H9 (cell line): ENCODE results near the gene TUBG1. TPM values are rescaled to one million over a fixed set of nuclear protein-coding genes. Genes with fewer than 3 reads are reported as not detected.

Experiments used
- DNase-seq: peaks from one replicate; pipeline ENCODE4 v3.0.0-alpha.2; 2017
- H2AFZ ChIP-seq: one replicate; pipeline ENCODE4 v1.6.1; 2013; ENCODE audit warnings: mild to moderate bottlenecking, low read length, control low read depth, moderate library complexity
- H2AK5ac ChIP-seq: 2 replicates; pipeline ENCODE4 v1.6.1; 2013; ENCODE audit warnings: low read length, control low read depth, mixed read lengths; ENCODE audit not compliant: insufficient read length
- H2BK120ac ChIP-seq: one replicate; pipeline ENCODE4 v1.6.1; 2013; ENCODE audit warnings: low read depth, mild to moderate bottlenecking, low read length, control low read depth, inconsistent platforms; ENCODE audit not compliant: poor library complexity, severe bottlenecking
- H2BK12ac ChIP-seq: 2 replicates; pipeline ENCODE4 v1.6.1; 2013; ENCODE audit warnings: low read length, control low read depth, mixed read lengths, low read depth; ENCODE audit not compliant: insufficient read length
- H2BK15ac ChIP-seq: 2 replicates; pipeline ENCODE4 v1.6.1; 2013; ENCODE audit warnings: low read depth, low read length, control low read depth
- H2BK20ac ChIP-seq: one replicate; pipeline ENCODE4 v1.6.1; 2013; ENCODE audit warnings: low read depth, mild to moderate bottlenecking, low read length, control low read depth, inconsistent platforms; ENCODE audit not compliant: poor library complexity, severe bottlenecking
- H2BK5ac ChIP-seq: 2 replicates; pipeline ENCODE4 v1.6.1; 2013; ENCODE audit warnings: low read length, control low read depth, mixed read lengths; ENCODE audit not compliant: insufficient read length
- H3K14ac ChIP-seq: 2 replicates; pipeline ENCODE4 v1.6.1; 2013; ENCODE audit warnings: low read length, control low read depth; ENCODE audit not compliant: insufficient read depth
- H3K18ac ChIP-seq: 2 replicates; pipeline ENCODE4 v1.6.1; 2013; ENCODE audit warnings: low read depth, mild to moderate bottlenecking, mixed read lengths, low read length, control low read depth; ENCODE audit not compliant: insufficient read length
- H3K23ac ChIP-seq: 2 replicates; pipeline ENCODE4 v1.6.1; 2013; ENCODE audit warnings: low read length, control low read depth, mixed read lengths, low read depth; ENCODE audit not compliant: insufficient read length
- H3K23me2 ChIP-seq: 2 replicates; pipeline ENCODE4 v1.6.1; 2013; ENCODE audit warnings: low read depth, mild to moderate bottlenecking, mixed read lengths, low read length, control low read depth; ENCODE audit not compliant: insufficient read length, poor library complexity, severe bottlenecking
- H3K27ac ChIP-seq: 2 replicates; pipeline ENCODE4 v1.5.1; 2013; ENCODE audit warnings: low read length, control low read depth, mixed read lengths, low read depth; ENCODE audit not compliant: insufficient read length
- H3K27me3 ChIP-seq: 2 replicates; pipeline ENCODE4 v1.6.1; 2013; ENCODE audit warnings: low read length, control low read depth, inconsistent platforms; ENCODE audit not compliant: insufficient read depth
- H3K4ac ChIP-seq: 2 replicates; pipeline ENCODE4 v1.6.1; 2013; ENCODE audit warnings: low read depth, mild to moderate bottlenecking, control low read depth, inconsistent platforms, low read length, moderate library complexity
- H3K4me1 ChIP-seq: 2 replicates; pipeline ENCODE4 v1.6.1; 2013; ENCODE audit warnings: low read length, control low read depth, inconsistent platforms; ENCODE audit not compliant: insufficient read depth
- H3K4me2 ChIP-seq: 2 replicates; pipeline ENCODE4 v1.6.1; 2013; ENCODE audit warnings: low read length, control low read depth, mixed read lengths; ENCODE audit not compliant: insufficient read length, insufficient read depth
- H3K56ac ChIP-seq: 2 replicates; pipeline ENCODE4 v1.6.1; 2013; ENCODE audit warnings: low read depth, mild to moderate bottlenecking, mixed read lengths, low read length, control low read depth; ENCODE audit not compliant: insufficient read length
- H3K79me1 ChIP-seq: 2 replicates; pipeline ENCODE4 v1.6.1; 2013; ENCODE audit warnings: low read depth, mild to moderate bottlenecking, moderate library complexity, low read length, control low read depth, inconsistent platforms; ENCODE audit not compliant: insufficient read depth, poor library complexity, severe bottlenecking
- H3K79me2 ChIP-seq: 2 replicates; pipeline ENCODE4 v1.6.1; 2013; ENCODE audit warnings: low read length, control low read depth, inconsistent platforms; ENCODE audit not compliant: insufficient read depth
- H3K9ac ChIP-seq: 2 replicates; pipeline ENCODE4 v1.6.1; 2013; ENCODE audit warnings: low read length, control low read depth, mixed read lengths; ENCODE audit not compliant: insufficient read length; ENCODE audit errors: extremely low read depth
- H3K9me3 ChIP-seq: one replicate; pipeline ENCODE4 v1.6.1; 2013; ENCODE audit warnings: low read depth, low read length, inconsistent platforms; ENCODE audit not compliant: control insufficient read depth
- H3T11ph ChIP-seq: one replicate; pipeline ENCODE4 v1.6.1; 2013; ENCODE audit warnings: mild to moderate bottlenecking, low read length, control low read depth, inconsistent platforms
- H4K20me1 ChIP-seq: one replicate; pipeline ENCODE4 v1.6.1; 2013; ENCODE audit not compliant: control insufficient read depth, insufficient read length, insufficient read depth
- H4K5ac ChIP-seq: 2 replicates; pipeline ENCODE4 v1.6.1; 2013; ENCODE audit warnings: low read depth, mild to moderate bottlenecking, mixed read lengths, low read length, control low read depth; ENCODE audit not compliant: insufficient read length
- H4K8ac ChIP-seq: replicated peaks from 2 replicates; pipeline ENCODE4 v1.6.1; 2013; ENCODE audit warnings: low read length, control low read depth, mixed read lengths, low read depth; ENCODE audit not compliant: insufficient read length
- H4K91ac ChIP-seq: 2 replicates; pipeline ENCODE4 v1.6.1; 2013; ENCODE audit warnings: low read depth, mild to moderate bottlenecking, moderate library complexity, mixed read lengths, low read length, control low read depth; ENCODE audit not compliant: insufficient read length
- H3K27ac Mint-ChIP-seq, 3 experiments: 2 replicates in 2 of 3; 3 replicates in 1 of 3; pipeline ENCODE4 v1.8.0; 2020 to 2021; ENCODE audit warnings: mixed read lengths in 3 of 3, mild to moderate bottlenecking in 1 of 3, moderate library complexity in 1 of 3
- H3K27me3 Mint-ChIP-seq: 2 replicates; pipeline ENCODE4 v1.8.0; 2021; ENCODE audit warnings: low read depth, mild to moderate bottlenecking, moderate library complexity, mixed read lengths
- H3K36me3 Mint-ChIP-seq, 3 experiments: 2 replicates in 2 of 3; 3 replicates in 1 of 3; pipeline ENCODE4 v1.8.0; 2020 to 2021; ENCODE audit warnings: low read depth in 3 of 3, mixed read lengths in 3 of 3; ENCODE audit not compliant: insufficient read depth in 1 of 3
- H3K4me1 Mint-ChIP-seq, 2 experiments: 2 replicates each; pipeline ENCODE4 v1.8.0; 2020; ENCODE audit warnings: mixed read lengths in 2 of 2
- H3K4me3 Mint-ChIP-seq, 2 experiments: 2 replicates in 1 of 2; 3 replicates in 1 of 2; pipeline ENCODE4 v1.8.0; 2020 to 2021; ENCODE audit warnings: mild to moderate bottlenecking in 2 of 2, mixed read lengths in 2 of 2, moderate library complexity in 1 of 2
- H3K9me3 Mint-ChIP-seq, 2 experiments: 2 replicates in 1 of 2; 3 replicates in 1 of 2; pipeline ENCODE4 v1.8.0; 2020; ENCODE audit warnings: mild to moderate bottlenecking in 2 of 2, mixed read lengths in 2 of 2, moderate library complexity in 1 of 2
- CTCF ChIP-seq: fragments of 200-600 bp; sonication (generic); conservative IDR thresholded peaks from 3 replicates; pipeline ENCODE4 v1.8.0; 2021; ENCODE audit warnings: antibody characterized with exemption, mild to moderate bottlenecking
- WGBS: extraction: QIAGEN DNeasy Blood & Tissue Kit; methylation state at CpG from one replicate; pipeline ENCODE4 v1.1.7; 2013; ENCODE audit warnings: missing lambda C conversion rate, low lambda C conversion rate, mixed read lengths; ENCODE audit not compliant: insufficient read length; ENCODE audit errors: extremely low coverage; 5-methylcytosine and 5-hydroxymethylcytosine counted together
- total RNA-seq: library from RNA; stranded (reverse); gene quantifications from 2 replicates; pipeline ENCODE4 v1.2.1, GENCODE V29; 2021

The TUBG1 gene
- total RNA-seq, 1 experiment from 2014 or later: 122 TPM

GRCh38 chr17:42581744-42582270 lies 27.7 kb upstream of the TUBG1 start:
- no peak overlapping the region for H3K18ac ChIP-seq
- no peak overlapping the region for H2AFZ ChIP-seq
- H3K27ac ChIP-seq: no peak overlapping the region
- WGBS: no CpG with 5 or more reads among the region's 10 CpGs
- H4K5ac ChIP-seq: no peak overlapping the region
- no peaks in the 10 kb centered on the region for H3K79me2 ChIP-seq
- no peaks in the 10 kb centered on the region for H3K4me1 ChIP-seq
- TF ChIP-seq CTCF: no peak
- H3K23me2 ChIP-seq: peaks cover 3% of the 10 kb centered on the region
- no peak overlapping the region for H3K23ac ChIP-seq
- no peak overlapping the region for H3K56ac ChIP-seq
- H3K14ac ChIP-seq: no peak overlapping the region
- no peak overlapping the region for H3T11ph ChIP-seq
- H3K4me3 Mint-ChIP-seq: no peak overlapping the region
- no peak overlapping the region for H2BK120ac ChIP-seq
- H2BK5ac ChIP-seq: no peak overlapping the region
- H2BK12ac ChIP-seq: no peak overlapping the region
- no peak overlapping the region for H2BK20ac ChIP-seq
- no peaks in the 10 kb centered on the region for H4K20me1 ChIP-seq
- no peak overlapping the region for H3K9ac ChIP-seq
- no peaks in the 10 kb centered on the region for H3K79me1 ChIP-seq
- peaks cover 8% of the 10 kb centered on the region in 2 experiments for H3K4me1 Mint-ChIP-seq
- H2BK15ac ChIP-seq: no peak overlapping the region
- no peak overlapping the region for H3K27ac Mint-ChIP-seq
- no peaks in the 10 kb centered on the region for H3K9me3 ChIP-seq
- no peaks in the 10 kb centered on the region for H3K27me3 Mint-ChIP-seq
- peaks cover 16 to 71% (median 50%) of the 10 kb centered on the region in 3 experiments; a peak in 6 of 7 replicates for H3K36me3 Mint-ChIP-seq
- no peak overlapping the region for H3K4me2 ChIP-seq
- H3K4ac ChIP-seq: no peak overlapping the region
- H4K8ac ChIP-seq: no peak overlapping the region
- H4K91ac ChIP-seq: no peak overlapping the region
- H3K27me3 ChIP-seq: no peaks in the 10 kb centered on the region; the same call in 1 of the 2 replicates
- no peak for DNase-seq
- no peaks in the 10 kb centered on the region for H3K9me3 Mint-ChIP-seq
- no peak overlapping the region for H2AK5ac ChIP-seq
